PC-3 (cell line): ENCODE data around the gene EHBP1.

Experiments
- CTCF ChIP-seq: fragments of 300-600 bp; sonication (generic); conservative IDR thresholded peaks from 2 replicates; pipeline ENCODE4 v1.5.1; 2017; ENCODE audit warnings: antibody characterized with exemption, low read depth, mild to moderate bottlenecking, low read length
- EZH2 ChIP-seq: fragments of 300-600 bp; sonication (generic); IDR thresholded peaks from one replicate; pipeline ENCODE4 v1.6.1; 2017; ENCODE audit warnings: antibody characterized with exemption, mild to moderate bottlenecking, low read length; ENCODE audit not compliant: unreplicated experiment

DNA sequence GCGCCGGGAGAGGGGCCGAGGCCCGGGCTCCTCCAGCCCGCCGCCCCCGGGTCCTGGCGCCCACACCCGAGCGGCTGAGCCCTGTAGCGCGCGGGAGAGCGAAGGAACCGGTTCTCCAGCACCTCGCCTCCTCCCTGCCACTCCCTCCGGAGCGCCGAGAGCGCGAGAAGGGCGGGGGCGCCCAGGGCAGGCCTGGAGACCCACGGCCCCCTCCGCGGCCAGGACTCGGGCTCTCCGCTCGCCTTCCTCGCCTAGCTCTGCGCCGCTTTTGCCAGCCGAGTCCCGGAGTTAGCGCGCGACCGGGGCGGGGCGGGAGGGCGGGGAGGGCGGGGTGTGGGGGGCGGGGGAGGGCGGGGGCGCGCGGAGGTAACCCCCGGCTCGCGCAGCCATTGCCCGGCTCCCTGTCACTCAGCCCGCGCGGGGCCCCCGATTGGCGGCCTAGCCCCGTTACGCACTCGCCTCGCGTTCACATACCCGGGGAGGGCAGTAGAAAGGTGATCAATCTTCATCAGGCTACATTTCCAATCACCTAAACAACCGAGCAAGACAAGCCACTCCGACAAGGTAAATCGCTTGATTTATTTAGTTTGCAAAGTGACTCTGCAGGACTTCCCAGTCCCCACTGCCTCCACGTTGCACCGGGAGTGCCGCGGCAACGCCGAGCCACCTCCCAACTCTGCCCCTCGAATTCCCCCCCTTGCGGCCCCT lies 345.0 kb downstream of the EHBP1 start, which contains the start of gene OTX1:
- TF ChIP-seq CTCF (no peak), EZH2 (no peak)
